ENCODE results near the gene SCAI. TPM values are rescaled to one million over a fixed set of nuclear protein-coding genes. Genes with fewer than 3 reads are reported as not detected.
"Not testable (repeated sequence)": the region's sequence is repeated elsewhere in the genome, so short reads cannot be mapped to it uniquely, and the experiment has no call there.

SCAI gene
- total and polyA plus RNA-seq, 2 donors (not counting 1 experiment from before 2014, with no cell fraction given) = 5.4 to 9.7 TPM

DNA sequence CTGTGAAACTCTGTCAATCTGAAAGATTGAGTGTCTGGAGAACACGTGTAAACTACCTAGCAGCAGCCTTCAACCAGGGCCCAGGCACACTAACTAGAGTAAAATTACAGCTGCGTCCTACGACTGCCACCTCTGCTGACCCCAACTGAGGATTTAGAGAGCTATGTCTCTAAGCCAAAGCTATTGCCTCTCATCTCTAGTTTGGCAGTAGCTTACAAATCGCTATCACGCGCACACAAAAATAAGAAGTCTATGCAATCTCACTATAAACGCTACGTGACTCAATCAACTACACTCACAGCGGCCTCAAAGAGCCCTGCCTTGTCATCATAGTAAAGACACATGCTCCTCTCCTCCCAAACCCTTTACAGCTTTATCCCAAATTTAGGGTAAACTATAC is 37.5 kb upstream of the SCAI start:
- Histone ChIP-seq H3K27ac (ENCODE audit: insufficient read depth, low read length) (no peak overlapping the region), H3K9me3 (ENCODE audit: control insufficient read depth, insufficient read depth, low read depth, low read length) (no peaks in the 10 kb centered on the region), H3K79me2 (ENCODE audit: control insufficient read depth, insufficient read depth, low read length) (peaks cover 83% of the 10 kb centered on the region), H2AFZ (ENCODE audit: low read length) (no peak overlapping the region), H3K4me3 (replicated peaks in 1 of 4; ENCODE audit: control extremely low read depth in 1 of 4, insufficient read depth in 1 of 4, low read depth in 3 of 4, low read length in 4 of 4) (no peak overlapping the region), H4K20me1 (ENCODE audit: control insufficient read depth, extremely low read depth, insufficient read depth, low read length) (no peaks in the 10 kb centered on the region), H3K4me2 (ENCODE audit: extremely low read depth, insufficient read depth, low read length) (no peak overlapping the region), H3K4me1 (ENCODE audit: control insufficient read depth, extremely low read depth, insufficient read depth, low read length) (peaks cover 2% of the 10 kb centered on the region), H3K36me3 (ENCODE audit: control insufficient read depth, insufficient read depth, low read length) (no peaks in the 10 kb centered on the region), H3K27me3 (ENCODE audit: control insufficient read depth, insufficient read depth, low read length) (no peaks in the 10 kb centered on the region), H3K9ac (ENCODE audit: insufficient read depth, low read length) (no peak overlapping the region)
- TF ChIP-seq, protein P1, sequence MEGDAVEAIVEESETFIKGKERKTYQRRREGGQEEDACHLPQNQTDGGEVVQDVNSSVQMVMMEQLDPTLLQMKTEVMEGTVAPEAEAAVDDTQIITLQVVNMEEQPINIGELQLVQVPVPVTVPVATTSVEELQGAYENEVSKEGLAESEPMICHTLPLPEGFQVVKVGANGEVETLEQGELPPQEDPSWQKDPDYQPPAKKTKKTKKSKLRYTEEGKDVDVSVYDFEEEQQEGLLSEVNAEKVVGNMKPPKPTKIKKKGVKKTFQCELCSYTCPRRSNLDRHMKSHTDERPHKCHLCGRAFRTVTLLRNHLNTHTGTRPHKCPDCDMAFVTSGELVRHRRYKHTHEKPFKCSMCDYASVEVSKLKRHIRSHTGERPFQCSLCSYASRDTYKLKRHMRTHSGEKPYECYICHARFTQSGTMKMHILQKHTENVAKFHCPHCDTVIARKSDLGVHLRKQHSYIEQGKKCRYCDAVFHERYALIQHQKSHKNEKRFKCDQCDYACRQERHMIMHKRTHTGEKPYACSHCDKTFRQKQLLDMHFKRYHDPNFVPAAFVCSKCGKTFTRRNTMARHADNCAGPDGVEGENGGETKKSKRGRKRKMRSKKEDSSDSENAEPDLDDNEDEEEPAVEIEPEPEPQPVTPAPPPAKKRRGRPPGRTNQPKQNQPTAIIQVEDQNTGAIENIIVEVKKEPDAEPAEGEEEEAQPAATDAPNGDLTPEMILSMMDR (conservative IDR thresholded peaks at IDR 0.05 in 1 of 2, IDR thresholded peaks at IDR 0.05 in 1 of 2; ENCODE audit: low read depth in 1 of 2, low read length in 2 of 2) = no peak
- no peak for TF ChIP-seq EZH2 (IDR thresholded peaks at IDR 0.05; ENCODE audit: low read length, missing control alignments)
- no peak for DNase-seq (ENCODE audit: low read depth in 2 of 2)

GRCh38 chr9:125179776-125180175 is 36.4 kb upstream of the SCAI start:
- not testable (repeated sequence) for H3K9ac ChIP-seq (ENCODE audit: insufficient read depth, low read length); H3K36me3 ChIP-seq (ENCODE audit: control insufficient read depth, insufficient read depth, low read length); H3K9me3 ChIP-seq (ENCODE audit: control insufficient read depth, insufficient read depth, low read depth, low read length); H3K27me3 ChIP-seq (ENCODE audit: control insufficient read depth, insufficient read depth, low read length); H3K4me2 ChIP-seq (ENCODE audit: extremely low read depth, insufficient read depth, low read length); H2AFZ ChIP-seq (ENCODE audit: low read length); DNase-seq (ENCODE audit: low read depth in 2 of 2); H3K27ac ChIP-seq (ENCODE audit: insufficient read depth, low read length); H4K20me1 ChIP-seq (ENCODE audit: control insufficient read depth, extremely low read depth, insufficient read depth, low read length); H3K4me3 ChIP-seq (replicated peaks in 1 of 4; ENCODE audit: control extremely low read depth in 1 of 4, insufficient read depth in 1 of 4, low read depth in 3 of 4, low read length in 4 of 4); H3K4me1 ChIP-seq (ENCODE audit: control insufficient read depth, extremely low read depth, insufficient read depth, low read length)
- H3K79me2 ChIP-seq (ENCODE audit: control insufficient read depth, insufficient read depth, low read length) = peaks cover 77% of the 10 kb centered on the region

DNA sequence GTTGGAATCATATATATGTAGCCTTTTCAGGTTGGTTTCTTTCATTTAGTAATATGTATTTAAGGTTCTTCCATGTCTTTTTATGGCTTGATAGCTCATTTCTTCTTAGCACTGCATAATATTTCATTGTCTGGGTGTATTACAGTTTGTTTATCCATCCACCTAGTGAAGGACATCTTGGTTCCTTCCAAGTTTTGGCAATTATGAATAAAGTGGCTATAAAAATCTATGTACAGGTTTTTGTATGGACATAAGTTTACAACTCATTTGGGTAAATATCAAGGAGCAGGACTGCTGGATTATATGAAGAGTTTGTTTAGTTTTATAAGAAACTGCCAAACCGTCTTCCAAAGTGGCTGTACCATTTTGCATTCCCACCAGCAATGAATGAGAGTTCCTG is 34.6 kb upstream of the SCAI start:
- no peak for DNase-seq (ENCODE audit: low read depth in 2 of 2)
- H3K4me2 ChIP-seq (ENCODE audit: extremely low read depth, insufficient read depth, low read length) = no peak overlapping the region

More for the DNA sequence above, 34.6 kb upstream of the SCAI start:
- TF ChIP-seq, protein P1 (conservative IDR thresholded peaks at IDR 0.05 in 1 of 2, IDR thresholded peaks at IDR 0.05 in 1 of 2; ENCODE audit: low read depth in 1 of 2, low read length in 2 of 2) = no peak
- no peak for TF ChIP-seq EZH2 (IDR thresholded peaks at IDR 0.05; ENCODE audit: low read length, missing control alignments)
- Histone ChIP-seq H4K20me1 (ENCODE audit: control insufficient read depth, extremely low read depth, insufficient read depth, low read length) (no peaks in the 10 kb centered on the region), H3K9me3 (ENCODE audit: control insufficient read depth, insufficient read depth, low read depth, low read length) (no peaks in the 10 kb centered on the region), H3K9ac (ENCODE audit: insufficient read depth, low read length) (no peak overlapping the region), H3K27ac (ENCODE audit: insufficient read depth, low read length) (no peak overlapping the region), H3K4me1 (ENCODE audit: control insufficient read depth, extremely low read depth, insufficient read depth, low read length) (peaks cover 2% of the 10 kb centered on the region), H3K27me3 (ENCODE audit: control insufficient read depth, insufficient read depth, low read length) (no peaks in the 10 kb centered on the region), H3K79me2 (ENCODE audit: control insufficient read depth, insufficient read depth, low read length) (peaks cover 68% of the 10 kb centered on the region), H3K36me3 (ENCODE audit: control insufficient read depth, insufficient read depth, low read length) (no peaks in the 10 kb centered on the region), H2AFZ (ENCODE audit: low read length) (no peak overlapping the region), H3K4me3 (replicated peaks in 1 of 4; ENCODE audit: control extremely low read depth in 1 of 4, insufficient read depth in 1 of 4, low read depth in 3 of 4, low read length in 4 of 4) (no peak overlapping the region)
